ENCODE data around the gene XPO4.
"Not testable (repeated sequence)": the region's sequence is repeated elsewhere in the genome, so short reads cannot be mapped to it uniquely, and the experiment has no call there.

Gene XPO4

GRCh38 chr13:20891034-20891433 is 11.5 kb downstream of the XPO4 start:
- no peak for DNase-seq (ENCODE audit: low read depth)

- DNase-seq (ENCODE audit: low read depth): not testable (repeated sequence)
These were observed 12.0 kb downstream of the XPO4 start for GRCh38 chr13:20890540-20890939.

- no peak for DNase-seq (ENCODE audit: low read depth)
These were observed 20.3 kb downstream of the XPO4 start for GRCh38 chr13:20882206-20882605.

- no peak for DNase-seq (ENCODE audit: low read depth)
These were observed 24.6 kb downstream of the XPO4 start for GRCh38 chr13:20877902-20878301.

GRCh38 chr13:20876802-20877201 is 25.7 kb downstream of the XPO4 start:
- not testable (repeated sequence) for DNase-seq (ENCODE audit: low read depth)

- not testable (repeated sequence) for DNase-seq (ENCODE audit: low read depth)
These were observed 28.1 kb downstream of the XPO4 start for GRCh38 chr13:20874439-20874838.

GRCh38 chr13:20873348-20873747 is 29.2 kb downstream of the XPO4 start:
- peak; percentile 21 for DNase-seq (ENCODE audit: low read depth)

GRCh38 chr13:20870829-20871228 is 31.7 kb downstream of the XPO4 start:
- no peak for DNase-seq (ENCODE audit: low read depth)

GRCh38 chr13:20869540-20869939 is 33.0 kb downstream of the XPO4 start:
- no peak for DNase-seq (ENCODE audit: low read depth)

- no peak for DNase-seq (ENCODE audit: low read depth)
These were observed 35.1 kb downstream of the XPO4 start for GRCh38 chr13:20867408-20867807.

GRCh38 chr13:20861666-20862065 is 40.9 kb downstream of the XPO4 start:
- not testable (repeated sequence) for DNase-seq (ENCODE audit: low read depth)

GRCh38 chr13:20860844-20861243 is 41.7 kb downstream of the XPO4 start:
- no peak for DNase-seq (ENCODE audit: low read depth)

- DNase-seq (ENCODE audit: low read depth): no peak
These were observed 45.9 kb downstream of the XPO4 start for GRCh38 chr13:20856650-20857049.

GRCh38 chr13:20851844-20852402 is 50.6 kb downstream of the XPO4 start:
- no peak for DNase-seq (ENCODE audit: low read depth)

- DNase-seq (ENCODE audit: low read depth): no peak
These were observed 53.6 kb downstream of the XPO4 start for GRCh38 chr13:20848944-20849343.

GRCh38 chr13:20848203-20848602 is 54.3 kb downstream of the XPO4 start:
- no peak for DNase-seq (ENCODE audit: low read depth)

- no peak for DNase-seq (ENCODE audit: low read depth)
These were observed 55.2 kb downstream of the XPO4 start for GRCh38 chr13:20847296-20847695.

GRCh38 chr13:20843166-20843565 is 59.4 kb downstream of the XPO4 start:
- no peak for DNase-seq (ENCODE audit: low read depth)

GRCh38 chr13:20840568-20840967 is 62.0 kb downstream of the XPO4 start:
- no peak for DNase-seq (ENCODE audit: low read depth)

GRCh38 chr13:20833900-20834679 is 68.5 kb downstream of the XPO4 start:
- DNase-seq (ENCODE audit: low read depth): no peak

- no peak for DNase-seq (ENCODE audit: low read depth)
These were observed 69.7 kb downstream of the XPO4 start for GRCh38 chr13:20832861-20833260.

GRCh38 chr13:20831933-20832332 is 70.6 kb downstream of the XPO4 start:
- no peak for DNase-seq (ENCODE audit: low read depth)

- no peak for DNase-seq (ENCODE audit: low read depth)
These were observed 71.3 kb downstream of the XPO4 start for GRCh38 chr13:20831254-20831653.
